Naive thymus-derived CD8-positive, alpha-beta T cell (primary cell): Measurements from ENCODE around the gene TRMT13. TPM values are rescaled to one million over a fixed set of nuclear protein-coding genes. Genes with fewer than 3 reads are reported as not detected.

Experiments used
- ATAC-seq, 2 donors: fragments of 150-1000 bp; cut with Tn5 transposase in 1 of 2; sonication (Bioruptor Pico), chemical (Tn5 transposase) in 1 of 2; 1 replicate in 1 of 2; 2 replicates in 1 of 2; pipeline ENCODE4 v1.10.0; 2021; ENCODE audit warnings: mild to moderate bottlenecking in 2 of 2, moderate library complexity in 2 of 2
- POLR2A ChIA-PET: fragments of 350-600 bp; sonication (Branson Sonifier 250); formaldehyde crosslinking; loops from one replicate; lab custom pipeline; 2021; ENCODE audit warnings: antibody characterized with exemption; lab: Charles Lee
- DNase-seq, 10 donors: peaks; one replicate each; pipeline versions ENCODE4 v3.0.0 to v3.0.0-alpha.2; 2020 to 2022
- H3K27ac Mint-ChIP-seq, 10 donors: one replicate each; pipeline ENCODE4 v1.8.0; 2020 to 2022; ENCODE audit warnings: mild to moderate bottlenecking in 10 of 10, mixed read lengths in 10 of 10, moderate library complexity in 4 of 10, inconsistent platforms in 1 of 10
- H3K27me3 Mint-ChIP-seq, 5 donors: one replicate each; pipeline ENCODE4 v1.8.0; 2021 to 2022; ENCODE audit warnings: mixed read lengths in 5 of 5
- H3K36me3 Mint-ChIP-seq, 3 donors: one replicate each; pipeline ENCODE4 v1.8.0; 2020 to 2022; ENCODE audit warnings: mixed read lengths in 3 of 3, mild to moderate bottlenecking in 2 of 3, inconsistent platforms in 1 of 3
- H3K4me1 Mint-ChIP-seq, 4 donors: one replicate each; pipeline ENCODE4 v1.8.0; 2021 to 2022; ENCODE audit warnings: mixed read lengths in 4 of 4
- H3K4me3 Mint-ChIP-seq, 10 donors: one replicate each; pipeline ENCODE4 v1.8.0; 2020 to 2022; ENCODE audit warnings: mild to moderate bottlenecking in 10 of 10, mixed read lengths in 10 of 10, moderate library complexity in 6 of 10, inconsistent platforms in 1 of 10
- H3K9me3 Mint-ChIP-seq, 9 donors: one replicate each; pipeline ENCODE4 v1.8.0; 2020 to 2022; ENCODE audit warnings: mixed read lengths in 9 of 9, mild to moderate bottlenecking in 3 of 9, inconsistent platforms in 1 of 9, moderate library complexity in 1 of 9
- polyA plus RNA-seq, 3 donors: library from polyadenylated mRNA; unstranded; fragments of 300-500 nt; fragmentation: Illumina TruSeq; gene quantifications; one replicate each; pipeline ENCODE4 v1.2.3, GENCODE V29; 2021
- total RNA-seq, 8 experiments: library from RNA in 2 of 8; stranded (reverse) in 2 of 8; gene quantifications; one replicate each; pipeline ENCODE4 v1.2.3 and lab custom pipeline; 2021 to 2026

The TRMT13 gene
- total RNA-seq (10 to 100 TPM; 53.2 to 55.5 TPM), polyA plus RNA-seq (10 to 100 TPM in 2 of 3 donors, 1 to 10 TPM in 1; 8.7 to 12.7 (median 11.9) TPM), total RNA-seq (lab: John Stamatoyannopoulos, UW) (20.3 to 50.2 (median 39.0) reads per million in 6 experiments)

GRCh38 chr1:100132566-100133477 lies at the start of gene TRMT13, which contains the start of gene SASS6:
Gene TRMT13, plus strand, starts transcription at chr1:100133163. Its CDS starts 6 bp downstream, at chr1:100133169.
Gene SASS6, minus strand, starts transcription at chr1:100132930. Its CDS starts 116 bp downstream, at chr1:100132814.
- Mint-ChIP-seq H3K27ac (peak within 1 kb of the TSS; percentile 95 to 99 (median 98)), H3K4me1 (peaks cover 12 to 47% (median 33%) of the 10 kb centered on the region in 4 donors), H3K9me3 (no peaks in the 10 kb centered on the region), H3K27me3 (no peaks in the 10 kb centered on the region), H3K36me3 (peaks cover 0 to 12% (median 0%) of the 10 kb centered on the region in 3 donors), H3K4me3 (peak within 1 kb of the TSS; percentile 96 to 100 (median 99))
- ATAC-seq = peak; percentile 96 to 97
- POLR2A ChIA-PET = interaction anchor here (0.5 to 1.5 kb wide), 6 partner anchors 94 to 303 kb away, joined by 3 to 13 read pairs (median 7); partner anchors contain the start of genes CDC14A, RTCA and SLC35A3
- peak; percentile 80 to 98 (median 92) for DNase-seq

GRCh38 chr1:100087396-100087795 lies 45.6 kb upstream of the TRMT13 start:
- POLR2A ChIA-PET = no interaction called here
- H3K27ac Mint-ChIP-seq = no peak overlapping the region
- H3K36me3 Mint-ChIP-seq = peaks cover 0 to 37% (median 4%) of the 10 kb centered on the region in 3 donors
- DNase-seq (no peak), ATAC-seq (no peak)
- H3K9me3 Mint-ChIP-seq = no peaks in the 10 kb centered on the region
- no peaks in the 10 kb centered on the region for H3K4me1 Mint-ChIP-seq
- no peak overlapping the region for H3K4me3 Mint-ChIP-seq
- H3K27me3 Mint-ChIP-seq = no peaks in the 10 kb centered on the region

GRCh38 chr1:100089082-100089481 lies 43.9 kb upstream of the TRMT13 start:
- Mint-ChIP-seq H3K27me3 (no peaks in the 10 kb centered on the region), H3K4me3 (no peak overlapping the region), H3K9me3 (no peaks in the 10 kb centered on the region), H3K27ac (peak overlapping the region in 1 of 10 donors; percentile 18), H3K36me3 (peaks cover 0 to 38% (median 8%) of the 10 kb centered on the region in 3 donors), H3K4me1 (no peaks in the 10 kb centered on the region)
- POLR2A ChIA-PET = no interaction called here
- ATAC-seq (no peak), DNase-seq (no peak)

- Mint-ChIP-seq H3K4me1 (no peaks in the 10 kb centered on the region), H3K9me3 (no peaks in the 10 kb centered on the region), H3K27ac (no peak overlapping the region), H3K27me3 (no peaks in the 10 kb centered on the region), H3K4me3 (no peak overlapping the region), H3K36me3 (peaks cover 0 to 42% (median 8%) of the 10 kb centered on the region in 3 donors)
- DNase-seq (no peak), ATAC-seq (no peak)
- POLR2A ChIA-PET = no interaction called here
These were observed 42.5 kb upstream of the TRMT13 start for GRCh38 chr1:100090471-100090870.

- H3K36me3 Mint-ChIP-seq = peaks cover 0 to 66% (median 40%) of the 10 kb centered on the region in 3 donors
- no peaks in the 10 kb centered on the region for H3K27me3 Mint-ChIP-seq
- no peak overlapping the region for H3K27ac Mint-ChIP-seq
- DNase-seq = no peak
- H3K9me3 Mint-ChIP-seq = no peaks in the 10 kb centered on the region
- POLR2A ChIA-PET = no interaction called here
- no peak overlapping the region for H3K4me3 Mint-ChIP-seq
- no peak for ATAC-seq
- H3K4me1 Mint-ChIP-seq = no peaks in the 10 kb centered on the region
These were observed 32.8 kb upstream of the TRMT13 start for GRCh38 chr1:100100202-100100601.

GRCh38 chr1:100101564-100101963 lies 31.4 kb upstream of the TRMT13 start:
- no peak overlapping the region for H3K27ac Mint-ChIP-seq
- no peak overlapping the region for H3K4me3 Mint-ChIP-seq
- peaks cover 0 to 66% (median 36%) of the 10 kb centered on the region in 3 donors for H3K36me3 Mint-ChIP-seq
- no peak for ATAC-seq
- DNase-seq = no peak
- H3K4me1 Mint-ChIP-seq = no peaks in the 10 kb centered on the region
- H3K27me3 Mint-ChIP-seq = no peaks in the 10 kb centered on the region
- POLR2A ChIA-PET = no interaction called here
- no peaks in the 10 kb centered on the region for H3K9me3 Mint-ChIP-seq

- Mint-ChIP-seq H3K36me3 (peaks cover 0 to 63% (median 19%) of the 10 kb centered on the region in 3 donors), H3K27ac (no peak overlapping the region)
These were observed 25.3 kb upstream of the TRMT13 start for GRCh38 chr1:100107696-100108095.

GRCh38 chr1:100109554-100110066 lies 23.4 kb upstream of the TRMT13 start:
- Mint-ChIP-seq H3K36me3 (peaks cover 0 to 58% (median 13%) of the 10 kb centered on the region in 3 donors), H3K27ac (peak overlapping the region in 1 of 10 donors; percentile 86), H3K9me3 (no peaks in the 10 kb centered on the region), H3K4me3 (no peak overlapping the region), H3K27me3 (no peaks in the 10 kb centered on the region), H3K4me1 (peaks cover 4 to 7% (median 4%) of the 10 kb centered on the region in 4 donors)
- POLR2A ChIA-PET = no interaction called here
- ATAC-seq (no peak), DNase-seq (no peak)

More at GRCh38 chr1:100107696-100108095, 25.3 kb upstream of the TRMT13 start:
- peaks cover 4 to 7% (median 4%) of the 10 kb centered on the region in 4 donors for H3K4me1 Mint-ChIP-seq
- DNase-seq (no peak), ATAC-seq (no peak)
- POLR2A ChIA-PET = no interaction called here
- no peaks in the 10 kb centered on the region for H3K9me3 Mint-ChIP-seq
- H3K27me3 Mint-ChIP-seq = no peaks in the 10 kb centered on the region
- no peak overlapping the region for H3K4me3 Mint-ChIP-seq

GRCh38 chr1:100115524-100115923 lies 17.4 kb upstream of the TRMT13 start:
- Mint-ChIP-seq H3K36me3 (peaks cover 4 to 47% (median 5%) of the 10 kb centered on the region in 3 donors), H3K4me3 (no peak overlapping the region), H3K27ac (no peak overlapping the region), H3K9me3 (no peaks in the 10 kb centered on the region), H3K4me1 (peaks cover 0 to 1% (median 0%) of the 10 kb centered on the region in 4 donors), H3K27me3 (no peaks in the 10 kb centered on the region)
- ATAC-seq (no peak), DNase-seq (no peak)
- POLR2A ChIA-PET = no interaction called here

GRCh38 chr1:100122177-100122576 lies 10.8 kb upstream of the TRMT13 start:
- Mint-ChIP-seq H3K4me1 (peaks cover 0 to 1% (median 0%) of the 10 kb centered on the region in 4 donors), H3K4me3 (no peak overlapping the region), H3K36me3 (peaks cover 0 to 33% (median 4%) of the 10 kb centered on the region in 3 donors), H3K27me3 (no peaks in the 10 kb centered on the region), H3K9me3 (no peaks in the 10 kb centered on the region), H3K27ac (no peak overlapping the region)
- ATAC-seq (no peak), DNase-seq (no peak)
- POLR2A ChIA-PET = interaction anchor here (0.7 kb wide), 1 partner anchor 1121 kb away, joined by 5 read pairs; no protein-coding TSS in a partner anchor

- H3K4me3 Mint-ChIP-seq = no peak overlapping the region
- POLR2A ChIA-PET = no interaction called here
- H3K27me3 Mint-ChIP-seq = no peaks in the 10 kb centered on the region
- H3K36me3 Mint-ChIP-seq = peaks cover 0 to 11% (median 0%) of the 10 kb centered on the region in 3 donors
- DNase-seq = no peak
- H3K4me1 Mint-ChIP-seq = peaks cover 2 to 12% (median 9%) of the 10 kb centered on the region in 4 donors
- H3K9me3 Mint-ChIP-seq = no peaks in the 10 kb centered on the region
- ATAC-seq = no peak
- H3K27ac Mint-ChIP-seq = no peak overlapping the region
These were observed 5.7 kb upstream of the TRMT13 start for GRCh38 chr1:100127226-100127625.

GRCh38 chr1:100130552-100131077 lies 2.3 kb upstream of the TRMT13 start:
- no peak for ATAC-seq
- H3K4me3 Mint-ChIP-seq = peak overlapping the region in 1 of 10 donors; percentile 32
- no peak overlapping the region for H3K27ac Mint-ChIP-seq

More at GRCh38 chr1:100130552-100131077, 2.3 kb upstream of the TRMT13 start:
- no peak for DNase-seq
- POLR2A ChIA-PET = no interaction called here
- Mint-ChIP-seq H3K4me1 (peaks cover 12 to 44% (median 34%) of the 10 kb centered on the region in 4 donors), H3K27me3 (no peaks in the 10 kb centered on the region), H3K36me3 (peaks cover 0 to 4% (median 0%) of the 10 kb centered on the region in 3 donors), H3K9me3 (no peaks in the 10 kb centered on the region)
